GM21515 (cell line): ENCODE data around the gene F2RL1.
"Not testable (repeated sequence)": the region's sequence is repeated elsewhere in the genome, so short reads cannot be mapped to it uniquely, and the experiment has no call there.

Experiments
- ATAC-seq: cut with Tn5 transposase; IDR thresholded peaks from one replicate; pipeline ENCODE4 v1.9.1; 2021; ENCODE audit not compliant: unreplicated experiment

Gene F2RL1

GRCh38 chr5:76849419-76850291 lies 30.8 kb downstream of the F2RL1 start, which contains the start of gene S100Z:
Gene S100Z (plus strand): TSS chr5:76850014. CDS start chr5:76875360, 25,346 bp downstream.
- no peak for ATAC-seq

DNA sequence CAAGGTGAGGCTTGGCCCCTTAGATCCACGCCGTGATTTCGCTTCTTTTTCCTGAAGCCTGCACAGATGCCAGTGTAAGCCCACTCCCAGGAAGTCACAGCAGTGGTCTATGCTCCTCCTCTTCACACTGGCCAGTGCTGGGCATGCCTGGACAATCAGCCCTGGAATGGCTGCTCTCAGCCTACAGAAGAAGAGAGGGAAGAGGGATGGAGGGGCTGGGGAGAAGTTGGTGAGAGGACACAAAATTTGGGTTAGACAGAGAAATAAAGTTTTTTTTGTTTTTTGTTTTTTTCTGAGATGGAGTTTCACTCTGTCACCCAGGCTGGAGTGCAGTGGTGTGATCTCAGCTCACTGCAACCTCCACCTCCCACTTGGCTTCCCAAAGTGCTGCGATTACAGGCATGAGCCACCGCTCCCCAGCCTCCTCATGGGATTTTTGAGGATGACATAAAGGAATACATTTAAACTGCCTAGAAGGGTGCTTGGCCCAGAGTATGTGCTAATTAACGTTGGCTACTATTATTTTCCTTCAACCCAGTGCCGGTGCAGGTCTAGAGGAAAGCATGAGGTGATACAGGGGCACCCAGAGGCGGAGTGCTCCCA lies 31.8 kb downstream of the F2RL1 start:
- no peak for ATAC-seq

DNA sequence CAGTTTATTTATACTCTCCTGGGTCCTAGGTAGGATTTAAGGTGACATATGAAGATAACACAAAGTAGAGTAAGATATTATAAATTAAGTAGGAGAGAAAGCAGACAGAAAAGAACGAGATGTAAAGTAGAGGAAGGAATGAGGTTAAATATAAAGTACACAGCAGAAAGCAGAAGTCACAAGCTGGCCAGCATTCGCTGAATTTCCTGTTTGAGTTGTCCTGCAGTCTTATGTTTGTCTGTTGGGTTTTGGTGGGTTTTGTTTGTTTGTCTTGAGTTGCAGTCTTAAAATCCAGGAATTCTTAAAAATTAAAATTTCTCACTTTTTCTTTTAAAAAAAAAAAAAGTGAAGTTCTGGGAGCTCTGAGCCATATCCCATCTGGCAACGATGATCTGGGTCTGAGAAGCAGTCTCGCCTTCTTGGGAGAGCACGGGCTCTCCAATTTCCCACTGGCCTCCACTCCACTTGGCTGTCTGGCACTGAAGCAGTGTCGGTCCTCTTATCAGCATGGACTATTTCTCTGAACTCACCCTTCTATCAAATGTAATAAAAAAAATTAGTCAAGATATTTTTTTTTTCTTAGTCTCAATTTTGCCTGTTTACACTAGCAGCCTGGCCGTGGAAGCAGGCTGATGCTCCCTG lies 33.0 kb downstream of the F2RL1 start:
- no peak for ATAC-seq

- ATAC-seq = no peak
These were observed 33.9 kb downstream of the F2RL1 start for GRCh38 chr5:76852772-76853171.

DNA sequence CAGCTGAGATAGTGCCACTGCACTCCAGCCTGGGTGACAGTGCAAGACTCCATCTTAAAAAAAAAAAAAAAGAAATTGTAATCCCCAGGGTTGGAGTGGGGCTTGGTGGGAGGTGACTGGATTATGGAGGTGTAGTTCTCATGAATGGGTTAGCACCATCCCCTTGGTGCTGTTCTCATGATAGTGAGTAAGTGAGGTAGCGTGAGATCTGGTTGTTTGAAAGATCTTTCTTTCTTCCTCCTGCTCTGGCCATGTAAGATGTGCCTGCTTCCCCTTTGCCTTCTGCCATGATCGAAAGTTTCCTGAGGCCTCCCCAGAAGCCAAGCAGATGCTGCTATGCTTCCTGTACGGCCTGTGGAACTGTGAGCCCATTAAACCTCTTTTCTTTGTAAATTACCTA lies 34.9 kb downstream of the F2RL1 start:
- not testable (repeated sequence) for ATAC-seq

DNA sequence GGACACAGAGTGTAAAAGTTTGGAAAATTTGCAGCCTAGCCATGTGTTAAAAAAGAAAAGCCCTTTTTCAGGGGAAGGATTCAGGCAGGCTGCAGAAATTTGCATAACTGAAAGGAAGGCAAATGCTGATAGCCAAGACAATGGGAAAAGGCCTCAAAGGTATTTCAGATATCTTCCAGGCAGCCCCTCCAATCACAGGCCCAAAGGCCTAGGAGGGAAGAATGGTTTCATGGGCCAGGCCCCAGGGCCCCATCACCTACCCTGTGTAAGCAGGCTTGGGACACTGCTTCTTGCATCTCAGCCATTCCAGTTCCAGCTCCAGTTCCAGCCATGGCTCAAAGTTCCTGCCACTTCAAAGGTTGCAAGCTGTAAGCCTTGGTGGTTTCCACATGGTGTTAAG lies 35.8 kb downstream of the F2RL1 start:
- ATAC-seq = no peak

DNA sequence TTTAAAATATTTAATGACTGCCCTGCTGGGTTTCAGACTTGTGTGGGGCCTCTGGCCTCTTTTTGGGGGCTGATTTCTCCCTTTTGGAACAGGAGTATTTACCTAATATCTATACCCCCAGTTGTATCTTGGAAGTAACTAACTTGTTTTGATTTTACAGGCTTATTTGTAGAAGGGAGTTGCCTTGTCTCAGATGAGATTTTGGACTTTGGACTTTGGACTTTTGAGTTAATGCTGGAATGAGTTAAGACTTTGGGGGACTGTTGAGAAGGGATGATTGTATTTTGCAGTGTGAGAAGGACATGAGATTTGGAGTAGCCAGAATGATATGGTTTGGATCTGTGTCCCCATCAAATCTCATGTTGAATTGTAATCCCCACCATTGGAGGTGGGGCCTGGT lies 36.7 kb downstream of the F2RL1 start:
- ATAC-seq = not testable (repeated sequence)

GRCh38 chr5:76855961-76856360 lies 37.1 kb downstream of the F2RL1 start:
- ATAC-seq = no peak

DNA sequence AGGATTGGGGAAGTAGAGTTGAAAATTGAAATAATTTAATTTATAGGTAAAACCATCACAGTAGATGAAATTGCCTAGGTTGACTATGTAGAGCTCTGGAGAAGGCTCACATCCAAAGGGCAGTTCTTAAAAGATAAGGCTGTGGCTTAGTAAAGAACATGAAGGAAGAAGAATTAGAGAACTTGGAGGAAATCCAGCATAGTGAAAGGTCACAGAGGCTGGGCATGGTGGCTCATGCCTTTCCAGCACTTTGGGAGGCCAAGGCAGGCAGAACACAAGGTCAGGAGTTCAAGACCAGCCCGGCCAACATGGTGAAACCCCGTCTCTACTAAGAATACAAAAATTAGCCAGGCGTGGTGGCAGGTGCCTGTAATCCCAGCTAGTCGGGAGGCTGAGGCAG lies 38.0 kb downstream of the F2RL1 start:
- ATAC-seq = not testable (repeated sequence)

DNA sequence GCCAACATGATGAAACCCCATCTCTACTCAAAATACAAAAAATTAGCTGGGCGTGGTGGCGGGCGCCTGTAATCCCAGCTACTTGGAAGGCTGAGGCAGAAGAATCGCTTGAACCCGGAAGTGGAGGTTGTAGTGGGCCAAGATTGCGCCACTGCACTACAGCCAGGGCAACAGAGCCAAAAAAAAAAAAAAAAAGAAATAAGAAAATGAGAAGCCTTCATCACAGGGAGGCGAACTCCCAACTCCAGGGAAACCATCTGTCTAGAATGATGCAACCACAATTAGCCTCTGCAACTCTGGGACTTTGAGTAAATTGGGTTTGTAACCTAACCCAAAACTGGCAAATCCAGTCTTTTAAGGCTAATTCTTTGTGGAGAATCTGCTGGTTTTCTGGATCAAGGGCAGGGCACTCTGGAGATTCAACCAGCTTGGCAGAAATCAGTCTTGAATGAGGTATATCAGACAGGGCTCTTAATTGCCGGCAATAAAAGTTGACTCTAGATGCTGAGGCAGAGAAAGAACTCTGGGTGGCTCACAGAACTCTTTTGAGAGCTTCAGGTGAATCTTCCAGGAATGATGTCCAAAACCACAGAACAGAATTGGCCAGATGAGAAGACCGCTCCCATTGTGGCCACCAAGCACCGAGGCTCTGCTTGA lies 40.9 kb downstream of the F2RL1 start:
- no peak for ATAC-seq

GRCh38 chr5:76861612-76862011 lies 42.8 kb downstream of the F2RL1 start:
- no peak for ATAC-seq

DNA sequence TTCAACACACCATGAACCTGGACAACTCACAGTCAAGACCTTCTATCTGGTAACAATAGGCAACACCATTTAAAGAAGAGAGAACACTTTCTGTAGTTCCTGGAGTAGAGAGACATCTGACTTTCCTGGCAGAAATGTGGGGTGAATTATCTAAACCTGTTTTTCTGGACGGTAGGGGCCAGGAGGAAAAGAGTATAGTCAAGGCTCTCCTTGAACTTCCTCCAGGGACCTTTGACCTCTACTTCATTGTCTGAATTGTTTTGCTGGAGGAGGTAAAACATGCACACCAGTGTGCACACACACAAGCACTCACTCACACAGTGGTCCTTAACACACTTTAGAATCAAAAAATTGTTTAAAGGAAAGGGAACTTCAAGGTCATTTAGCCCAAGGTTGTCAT lies 44.2 kb downstream of the F2RL1 start:
- no peak for ATAC-seq

GRCh38 chr5:76866503-76866902 lies 47.7 kb downstream of the F2RL1 start:
- ATAC-seq = no peak

DNA sequence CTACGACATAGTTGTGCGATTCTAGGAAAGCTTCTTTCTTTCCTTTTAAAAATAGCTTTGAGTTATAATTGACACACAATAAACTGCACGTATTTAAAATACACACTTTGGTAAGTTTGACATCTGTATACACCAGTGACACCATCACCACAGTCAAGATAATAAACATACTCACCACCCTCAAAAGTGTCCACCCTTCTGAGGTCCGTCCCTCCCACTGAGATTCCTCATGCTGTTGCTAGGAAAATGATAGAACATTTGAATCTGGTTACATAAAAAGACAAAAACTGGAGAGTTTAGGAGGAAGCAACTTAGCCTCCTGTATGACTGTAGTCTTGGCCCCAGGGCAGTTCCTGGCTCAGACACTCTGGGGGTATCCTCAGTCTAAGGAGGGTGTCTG lies 48.2 kb downstream of the F2RL1 start:
- ATAC-seq = no peak

GRCh38 chr5:76867827-76868693 lies 49.2 kb downstream of the F2RL1 start:
- peak; percentile 67 for ATAC-seq

- ATAC-seq = no peak
These were observed 51.2 kb downstream of the F2RL1 start for GRCh38 chr5:76870046-76870445.

- peak; percentile 68 for ATAC-seq
These were observed 55.3 kb downstream of the F2RL1 start for GRCh38 chr5:76874088-76874581.
